Stimulated activated CD4-positive, alpha-beta T cell treated with anti-CD3 and anti-CD28 coated beads, Interleukin-2, amount 100 ng/mL, for 48 hours (primary cell): ENCODE measurements around the gene BCL2L13.
A peak's percentile ranks its signal among the peaks of the same experiment; 100 is the strongest.
"Not testable (repeated sequence)": the region's sequence is repeated elsewhere in the genome, so short reads cannot be mapped to it uniquely, and the experiment has no call there.

ENCODE experiments used
- DNase-seq, 2 donors: peaks; one replicate each; pipeline ENCODE4 v3.0.0-alpha.2; 2020

Gene BCL2L13

GRCh38 chr22:17729561-17729960, 91.0 kb downstream of the BCL2L13 start:
- DNase-seq, result no peak

GRCh38 chr22:17732251-17732854, 93.8 kb downstream of the BCL2L13 start:
- no peak for DNase-seq

- DNase-seq, result no peak
These were observed 94.9 kb downstream of the BCL2L13 start for GRCh38 chr22:17733466-17733865.

- DNase-seq, result peak in 1 of 2 donors; percentile 10
These were observed 95.6 kb downstream of the BCL2L13 start for GRCh38 chr22:17734187-17734586.

- no peak for DNase-seq
These were observed 100.0 kb downstream of the BCL2L13 start for GRCh38 chr22:17738386-17739128.

- DNase-seq, result no peak
These were observed 100.8 kb downstream of the BCL2L13 start for GRCh38 chr22:17739196-17739975.

GRCh38 chr22:17741866-17742526, 103.4 kb downstream of the BCL2L13 start:
- no peak for DNase-seq

GRCh38 chr22:17742527-17742902, 104.0 kb downstream of the BCL2L13 start:
- DNase-seq, result peak; percentile 74 to 76

- DNase-seq, result no peak
These were observed 105.3 kb downstream of the BCL2L13 start for GRCh38 chr22:17743661-17744411.

- DNase-seq, result no peak
These were observed 105.9 kb downstream of the BCL2L13 start for GRCh38 chr22:17744430-17744829.

- no peak for DNase-seq
These were observed 108.4 kb downstream of the BCL2L13 start for GRCh38 chr22:17746916-17747315.

- no peak for DNase-seq
These were observed 110.2 kb downstream of the BCL2L13 start for GRCh38 chr22:17748555-17749353.

GRCh38 chr22:17749605-17750395, 111.2 kb downstream of the BCL2L13 start:
- DNase-seq, result no peak

GRCh38 chr22:17751596-17751995, 113.0 kb downstream of the BCL2L13 start:
- DNase-seq, result no peak

GRCh38 chr22:17753401-17753989, 114.9 kb downstream of the BCL2L13 start:
- no peak for DNase-seq

GRCh38 chr22:17754233-17754925, 115.8 kb downstream of the BCL2L13 start:
- no peak for DNase-seq

- DNase-seq, result no peak
These were observed 122.6 kb downstream of the BCL2L13 start for GRCh38 chr22:17761138-17761488.

GRCh38 chr22:17763442-17763841, 124.9 kb downstream of the BCL2L13 start:
- not testable (repeated sequence) for DNase-seq

GRCh38 chr22:17764036-17764435, 125.5 kb downstream of the BCL2L13 start:
- DNase-seq, result no peak

- DNase-seq, result not testable (repeated sequence)
These were observed 126.3 kb downstream of the BCL2L13 start for GRCh38 chr22:17764852-17765251.
